ENCODE results near the gene PAPPA2.

PAPPA2 gene

GRCh38 chr1:176888471-176889032 is 425.6 kb downstream of the PAPPA2 start:
- TF ChIP-seq EGR1 (IDR thresholded peaks at IDR 0.05) = no peak
- TF ChIP-seq TAF1 (IDR thresholded peaks at IDR 0.05; ENCODE audit: low read depth) = no peak
- no peak for TF ChIP-seq CEBPB (IDR thresholded peaks at IDR 0.05)
- no peak for TF ChIP-seq TCF12 (IDR thresholded peaks at IDR 0.05; ENCODE audit: low read depth)
- TF ChIP-seq MAX (IDR thresholded peaks at IDR 0.05) = no peak
- no peak for TF ChIP-seq ZBTB7A (IDR thresholded peaks at IDR 0.05; ENCODE audit: low read depth)
- no peak for TF ChIP-seq CREB1 (IDR thresholded peaks at IDR 0.05; ENCODE audit: low read depth)
- no peak for TF ChIP-seq USF1 (IDR thresholded peaks at IDR 0.05)
- no peak for TF ChIP-seq REST (IDR thresholded peaks at IDR 0.05; ENCODE audit: low read depth)
- no peak for TF ChIP-seq NFIC (IDR thresholded peaks at IDR 0.05)
- TF ChIP-seq YY1 (IDR thresholded peaks at IDR 0.05; ENCODE audit: low read depth) = no peak
- TF ChIP-seq FOXM1 (IDR thresholded peaks at IDR 0.05; ENCODE audit: borderline replicate concordance, low read depth) = no peak
- TF ChIP-seq TEAD4 (IDR thresholded peaks at IDR 0.05) = no peak

- no peak for TF ChIP-seq REST (IDR thresholded peaks at IDR 0.05; ENCODE audit: low read depth)
- TF ChIP-seq CREB1 (IDR thresholded peaks at IDR 0.05; ENCODE audit: low read depth) = no peak
- TF ChIP-seq MAX (IDR thresholded peaks at IDR 0.05) = no peak
- TF ChIP-seq YY1 (IDR thresholded peaks at IDR 0.05; ENCODE audit: low read depth) = no peak
- TF ChIP-seq FOXM1 (IDR thresholded peaks at IDR 0.05; ENCODE audit: borderline replicate concordance, low read depth) = no peak
- no peak for TF ChIP-seq TAF1 (IDR thresholded peaks at IDR 0.05; ENCODE audit: low read depth)
- no peak for TF ChIP-seq TEAD4 (IDR thresholded peaks at IDR 0.05)
- no peak for TF ChIP-seq NFIC (IDR thresholded peaks at IDR 0.05)
- TF ChIP-seq USF1 (IDR thresholded peaks at IDR 0.05) = no peak
- TF ChIP-seq ZBTB7A (IDR thresholded peaks at IDR 0.05; ENCODE audit: low read depth) = no peak
- no peak for TF ChIP-seq RAD21 (IDR thresholded peaks at IDR 0.05; ENCODE audit: low read depth)
- no peak for TF ChIP-seq EP300 (IDR thresholded peaks at IDR 0.05; ENCODE audit: borderline replicate concordance)
- no peak for TF ChIP-seq CEBPB (IDR thresholded peaks at IDR 0.05)
These were observed 430.8 kb downstream of the PAPPA2 start for GRCh38 chr1:176893625-176894352.

- no peak for TF ChIP-seq REST (IDR thresholded peaks at IDR 0.05; ENCODE audit: low read depth)
- no peak for TF ChIP-seq NFIC (IDR thresholded peaks at IDR 0.05)
- no peak for TF ChIP-seq FOXM1 (IDR thresholded peaks at IDR 0.05; ENCODE audit: borderline replicate concordance, low read depth)
- no peak for TF ChIP-seq USF1 (IDR thresholded peaks at IDR 0.05)
- no peak for TF ChIP-seq ZBTB7A (IDR thresholded peaks at IDR 0.05; ENCODE audit: low read depth)
- TF ChIP-seq YY1 (IDR thresholded peaks at IDR 0.05; ENCODE audit: low read depth) = no peak
- no peak for TF ChIP-seq TEAD4 (IDR thresholded peaks at IDR 0.05)
- no peak for TF ChIP-seq MAX (IDR thresholded peaks at IDR 0.05)
- no peak for TF ChIP-seq EGR1 (IDR thresholded peaks at IDR 0.05)
- no peak for TF ChIP-seq CEBPB (IDR thresholded peaks at IDR 0.05)
- TF ChIP-seq EP300 (IDR thresholded peaks at IDR 0.05; ENCODE audit: borderline replicate concordance) = no peak
- TF ChIP-seq RAD21 (IDR thresholded peaks at IDR 0.05; ENCODE audit: low read depth) = no peak
- TF ChIP-seq TAF1 (IDR thresholded peaks at IDR 0.05; ENCODE audit: low read depth) = no peak
- TF ChIP-seq CREB1 (IDR thresholded peaks at IDR 0.05; ENCODE audit: low read depth) = no peak
- TF ChIP-seq TCF12 (IDR thresholded peaks at IDR 0.05; ENCODE audit: low read depth) = no peak
These were observed 431.5 kb downstream of the PAPPA2 start for GRCh38 chr1:176894450-176894849.

All from Ishikawa (cell line).